ENCODE results near the gene MYH10.
A peak's percentile ranks its signal among the peaks of the same experiment; 100 is the strongest.

The MYH10 gene

DNA sequence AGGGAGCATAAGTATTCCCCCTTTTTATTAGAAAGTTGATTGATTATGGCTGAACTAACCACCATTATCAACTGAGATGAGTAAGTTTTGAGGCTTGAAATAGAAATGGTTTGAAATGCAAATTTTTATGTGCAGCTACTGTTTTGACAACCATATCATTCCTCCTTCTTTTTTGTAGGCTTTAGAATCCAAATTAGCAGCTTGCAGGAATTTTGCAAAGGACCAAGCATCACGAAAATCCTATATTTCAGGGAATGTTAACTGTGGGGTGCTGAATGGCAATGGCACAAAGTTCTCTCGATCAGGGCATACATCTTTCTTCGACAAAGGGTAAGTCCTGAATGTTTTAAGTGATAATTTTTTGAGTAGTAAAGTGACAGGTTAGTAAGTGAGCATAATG, 170.7 kb downstream of the MYH10 start:
- WGBS (ENCODE audit: insufficient coverage): 100% methylated on average over 3 of the region's 3 CpGs
- Histone ChIP-seq H3K4me1 (ENCODE audit: control extremely low read depth in 1 of 4, control insufficient read depth in 4 of 4, insufficient read depth in 4 of 4, low read length in 3 of 4) (no peaks in the 10 kb centered on the region), H3K27me3 (replicated peaks in 2 of 5; ENCODE audit: control insufficient read depth in 4 of 5, insufficient read depth in 5 of 5, low read length in 4 of 5) (no peaks in the 10 kb centered on the region), H3K27ac (ENCODE audit: insufficient read depth in 1 of 2, low read depth in 1 of 2, low read length in 2 of 2, poor library complexity in 1 of 2, severe bottlenecking in 2 of 2) (no peak overlapping the region), H3K4me3 (ENCODE audit: control insufficient read depth in 1 of 7, extremely low read depth in 1 of 7, insufficient read depth in 4 of 7, low read depth in 2 of 7, low read length in 6 of 7) (no peak overlapping the region), H3K36me3 (ENCODE audit: control insufficient read depth in 4 of 4, insufficient read depth in 4 of 4, low read length in 3 of 4) (peaks cover 32 to 96% (median 60%) of the 10 kb centered on the region in 4 experiments), H3K9me3 (ENCODE audit: control extremely low read depth in 1 of 5, control insufficient read depth in 4 of 5, insufficient read depth in 2 of 5, low read depth in 1 of 5, low read length in 4 of 5) (no peaks in the 10 kb centered on the region)
- CTCF ChIA-PET: no interaction called here
- POLR2A ChIA-PET: no interaction called here
- no peak for DNase-seq

DNA sequence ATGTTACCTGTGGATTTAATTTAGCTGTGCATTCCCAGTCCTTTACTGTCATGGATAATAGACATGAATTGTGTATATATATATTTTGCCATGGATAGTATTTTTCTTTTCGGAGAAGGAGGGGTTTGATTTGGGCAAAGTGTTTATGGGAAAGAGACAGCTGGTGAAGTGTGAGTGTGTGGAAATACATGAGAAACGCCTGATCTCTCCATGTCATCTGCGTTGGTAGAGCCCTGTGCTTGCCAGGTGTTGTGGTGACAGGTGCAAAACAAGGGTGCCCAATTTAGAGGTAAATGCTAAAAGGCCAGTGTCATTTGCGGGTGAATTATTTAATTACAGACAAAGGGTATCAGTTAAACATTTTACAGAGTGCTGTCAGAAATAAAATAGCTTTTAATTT, 171.4 kb downstream of the MYH10 start:
- Histone ChIP-seq H3K4me3 (ENCODE audit: control insufficient read depth in 1 of 7, extremely low read depth in 1 of 7, insufficient read depth in 4 of 7, low read depth in 2 of 7, low read length in 6 of 7) (no peak overlapping the region), H3K27ac (ENCODE audit: insufficient read depth in 1 of 2, low read depth in 1 of 2, low read length in 2 of 2, poor library complexity in 1 of 2, severe bottlenecking in 2 of 2) (no peak overlapping the region), H3K4me1 (ENCODE audit: control extremely low read depth in 1 of 4, control insufficient read depth in 4 of 4, insufficient read depth in 4 of 4, low read length in 3 of 4) (no peaks in the 10 kb centered on the region), H3K9me3 (ENCODE audit: control extremely low read depth in 1 of 5, control insufficient read depth in 4 of 5, insufficient read depth in 2 of 5, low read depth in 1 of 5, low read length in 4 of 5) (no peaks in the 10 kb centered on the region), H3K27me3 (replicated peaks in 2 of 5; ENCODE audit: control insufficient read depth in 4 of 5, insufficient read depth in 5 of 5, low read length in 4 of 5) (no peaks in the 10 kb centered on the region), H3K36me3 (ENCODE audit: control insufficient read depth in 4 of 4, insufficient read depth in 4 of 4, low read length in 3 of 4) (peaks cover 30 to 94% (median 60%) of the 10 kb centered on the region in 4 experiments)
- no peak for DNase-seq
- 100% methylated on average over 2 of the region's 4 CpGs for WGBS (ENCODE audit: insufficient coverage)
- ChIA-PET POLR2A (interaction anchor here (0.5 kb wide), 1 partner anchor 164 kb away, joined by 3 read pairs; the partner anchor contains the start of gene SLC25A35), CTCF (interaction anchor here (0.6 to 2.2 kb wide), 2 partner anchors 9 to 13 kb away, joined by 3 to 7 read pairs; no protein-coding TSS in a partner anchor)

DNA sequence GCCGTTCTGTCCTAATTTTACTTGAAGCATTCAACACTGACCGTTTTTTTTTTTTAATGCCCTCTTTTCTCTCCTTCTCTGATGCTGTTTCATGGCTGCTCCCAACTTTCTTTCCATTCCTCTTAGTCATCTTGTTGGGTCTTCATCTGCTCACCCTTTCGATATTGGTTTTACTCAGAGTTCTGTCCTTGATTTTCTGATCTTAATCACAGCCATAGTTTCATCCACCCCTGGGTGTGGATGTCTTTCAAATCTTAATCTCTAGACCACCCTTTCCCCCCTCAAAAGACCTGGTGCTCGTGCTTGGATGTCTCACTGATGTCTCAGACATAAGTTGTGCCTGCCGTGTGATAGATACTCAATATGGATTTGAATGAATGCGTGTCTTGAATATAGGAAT, 172.4 kb downstream of the MYH10 start:
- H3K27me3 ChIP-seq (replicated peaks in 2 of 5; ENCODE audit: control insufficient read depth in 4 of 5, insufficient read depth in 5 of 5, low read length in 4 of 5): no peaks in the 10 kb centered on the region
- ChIA-PET CTCF (interaction anchor here (2.2 kb wide), 1 partner anchor 12 kb away, joined by 7 read pairs; no protein-coding TSS in a partner anchor), POLR2A (no interaction called here)
- no peak overlapping the region for H3K27ac ChIP-seq (ENCODE audit: insufficient read depth in 1 of 2, low read depth in 1 of 2, low read length in 2 of 2, poor library complexity in 1 of 2, severe bottlenecking in 2 of 2)
- H3K9me3 ChIP-seq (ENCODE audit: control extremely low read depth in 1 of 5, control insufficient read depth in 4 of 5, insufficient read depth in 2 of 5, low read depth in 1 of 5, low read length in 4 of 5): no peaks in the 10 kb centered on the region
- H3K36me3 ChIP-seq (ENCODE audit: control insufficient read depth in 4 of 4, insufficient read depth in 4 of 4, low read length in 3 of 4): peaks cover 28 to 90% (median 57%) of the 10 kb centered on the region in 4 experiments
- 95% methylated on average over 5 of the region's 6 CpGs for WGBS (ENCODE audit: insufficient coverage)
- no peak for DNase-seq
- no peak overlapping the region for H3K4me3 ChIP-seq (ENCODE audit: control insufficient read depth in 1 of 7, extremely low read depth in 1 of 7, insufficient read depth in 4 of 7, low read depth in 2 of 7, low read length in 6 of 7)
- no peaks in the 10 kb centered on the region for H3K4me1 ChIP-seq (ENCODE audit: control extremely low read depth in 1 of 4, control insufficient read depth in 4 of 4, insufficient read depth in 4 of 4, low read length in 3 of 4)

DNA sequence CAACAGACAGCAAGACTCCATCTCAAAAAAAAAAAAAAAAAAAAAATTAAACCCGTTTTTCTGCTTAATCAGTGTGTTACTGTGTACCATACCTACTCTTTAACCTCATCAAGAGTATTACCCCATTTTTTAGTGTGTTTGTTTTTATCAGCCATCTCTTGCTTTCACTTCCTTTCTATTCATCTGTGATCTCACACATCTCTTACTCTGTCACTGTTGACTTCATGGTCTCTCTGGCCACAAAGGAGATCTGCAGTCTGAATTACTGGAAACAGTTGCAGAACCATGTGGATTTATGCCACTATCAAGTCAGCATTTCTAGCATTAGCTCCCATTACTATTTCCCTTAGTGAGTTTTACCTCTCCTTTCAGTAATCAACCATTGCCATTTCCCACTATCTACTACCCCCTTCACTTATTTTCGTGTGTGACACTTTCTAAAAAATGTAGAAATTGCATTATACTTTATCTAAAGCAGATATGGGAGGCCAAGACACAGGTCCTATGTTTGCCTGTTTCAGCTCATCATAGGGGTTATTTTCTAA, 174.8 kb downstream of the MYH10 start:
- peaks cover 35 to 86% (median 55%) of the 10 kb centered on the region in 4 experiments for H3K36me3 ChIP-seq (ENCODE audit: control insufficient read depth in 4 of 4, insufficient read depth in 4 of 4, low read length in 3 of 4)
- CTCF ChIA-PET: no interaction called here
- H3K4me1 ChIP-seq (ENCODE audit: control extremely low read depth in 1 of 4, control insufficient read depth in 4 of 4, insufficient read depth in 4 of 4, low read length in 3 of 4): no peaks in the 10 kb centered on the region
- POLR2A ChIA-PET: no interaction called here
- no peak overlapping the region for H3K27ac ChIP-seq (ENCODE audit: insufficient read depth in 1 of 2, low read depth in 1 of 2, low read length in 2 of 2, poor library complexity in 1 of 2, severe bottlenecking in 2 of 2)
- WGBS (ENCODE audit: insufficient coverage): no CpG with 5 or more reads among the region's 2 CpGs
- no peaks in the 10 kb centered on the region for H3K9me3 ChIP-seq (ENCODE audit: control extremely low read depth in 1 of 5, control insufficient read depth in 4 of 5, insufficient read depth in 2 of 5, low read depth in 1 of 5, low read length in 4 of 5)
- peak in 1 of 3 donors; percentile 17 for DNase-seq
- no peak overlapping the region for H3K4me3 ChIP-seq (ENCODE audit: control insufficient read depth in 1 of 7, extremely low read depth in 1 of 7, insufficient read depth in 4 of 7, low read depth in 2 of 7, low read length in 6 of 7)
- no peaks in the 10 kb centered on the region for H3K27me3 ChIP-seq (replicated peaks in 2 of 5; ENCODE audit: control insufficient read depth in 4 of 5, insufficient read depth in 5 of 5, low read length in 4 of 5)

DNA sequence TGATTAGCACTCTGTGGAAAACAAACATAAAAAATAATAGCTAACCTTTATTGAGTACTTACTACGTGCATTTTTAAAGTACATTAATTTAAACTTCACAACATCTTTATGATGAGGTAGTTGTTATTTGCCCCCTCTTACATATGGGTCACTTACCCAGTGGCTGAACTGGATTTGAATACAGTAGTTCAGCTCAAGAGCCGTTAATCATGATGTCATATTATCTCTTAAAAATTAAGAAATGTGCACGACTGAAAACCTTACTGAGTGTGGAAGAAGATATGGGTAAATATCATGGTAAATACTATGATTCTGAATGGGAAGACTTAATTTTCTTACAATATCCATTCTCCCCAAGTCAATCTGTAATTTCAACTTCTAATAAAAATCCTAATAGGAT, 177.2 kb downstream of the MYH10 start:
- Histone ChIP-seq H3K4me3 (ENCODE audit: control insufficient read depth in 1 of 7, extremely low read depth in 1 of 7, insufficient read depth in 4 of 7, low read depth in 2 of 7, low read length in 6 of 7) (no peak overlapping the region), H3K4me1 (ENCODE audit: control extremely low read depth in 1 of 4, control insufficient read depth in 4 of 4, insufficient read depth in 4 of 4, low read length in 3 of 4) (no peaks in the 10 kb centered on the region), H3K27ac (ENCODE audit: insufficient read depth in 1 of 2, low read depth in 1 of 2, low read length in 2 of 2, poor library complexity in 1 of 2, severe bottlenecking in 2 of 2) (no peak overlapping the region), H3K27me3 (replicated peaks in 2 of 5; ENCODE audit: control insufficient read depth in 4 of 5, insufficient read depth in 5 of 5, low read length in 4 of 5) (no peaks in the 10 kb centered on the region), H3K9me3 (ENCODE audit: control extremely low read depth in 1 of 5, control insufficient read depth in 4 of 5, insufficient read depth in 2 of 5, low read depth in 1 of 5, low read length in 4 of 5) (no peaks in the 10 kb centered on the region), H3K36me3 (ENCODE audit: control insufficient read depth in 4 of 4, insufficient read depth in 4 of 4, low read length in 3 of 4) (peaks cover 33 to 79% (median 52%) of the 10 kb centered on the region in 4 experiments)
- CTCF ChIA-PET: no interaction called here
- WGBS (ENCODE audit: insufficient coverage): no CpG with 5 or more reads among the region's 3 CpGs
- POLR2A ChIA-PET: no interaction called here
- no peak for DNase-seq

DNA sequence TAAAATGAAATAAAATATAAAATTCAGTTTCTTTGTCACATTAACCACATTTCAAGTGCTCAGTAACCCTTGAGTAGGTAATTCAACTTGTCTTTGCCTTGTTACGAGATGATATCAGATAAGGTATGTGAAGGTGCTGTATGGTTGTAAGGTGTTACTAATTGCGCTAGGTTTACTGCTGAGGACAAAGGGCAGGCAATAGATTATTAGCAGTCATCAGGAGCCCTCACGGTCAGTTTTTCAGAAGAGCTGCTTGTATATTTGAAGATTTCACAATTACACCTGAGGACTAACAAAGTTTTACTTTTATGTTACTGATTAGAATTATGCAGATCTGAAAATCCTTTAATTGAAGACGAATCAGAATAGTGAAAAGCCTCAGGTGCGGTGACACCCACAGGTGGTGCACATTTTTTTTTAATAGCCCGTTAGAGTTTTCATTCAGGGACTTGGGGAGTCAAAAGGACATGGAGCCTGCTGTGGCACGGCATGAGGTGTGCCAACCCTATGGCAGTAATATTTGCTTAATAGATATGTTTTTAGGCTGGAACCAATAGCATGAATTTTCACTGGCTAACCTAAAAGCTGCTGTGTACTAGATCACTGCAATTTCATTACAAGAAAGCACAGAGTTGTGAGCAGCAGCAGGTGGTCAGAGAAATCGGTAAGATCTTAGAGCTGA, 178.5 kb downstream of the MYH10 start:
- no peaks in the 10 kb centered on the region for H3K9me3 ChIP-seq (ENCODE audit: control extremely low read depth in 1 of 5, control insufficient read depth in 4 of 5, insufficient read depth in 2 of 5, low read depth in 1 of 5, low read length in 4 of 5)
- H3K4me1 ChIP-seq (ENCODE audit: control extremely low read depth in 1 of 4, control insufficient read depth in 4 of 4, insufficient read depth in 4 of 4, low read length in 3 of 4): no peaks in the 10 kb centered on the region
- no peak for DNase-seq
- CTCF ChIA-PET: interaction anchor here (1.2 to 1.4 kb wide), 2 partner anchors 15 to 20 kb away, joined by 3 to 4 read pairs; no protein-coding TSS in a partner anchor
- no peak overlapping the region for H3K27ac ChIP-seq (ENCODE audit: insufficient read depth in 1 of 2, low read depth in 1 of 2, low read length in 2 of 2, poor library complexity in 1 of 2, severe bottlenecking in 2 of 2)
- H3K27me3 ChIP-seq (replicated peaks in 2 of 5; ENCODE audit: control insufficient read depth in 4 of 5, insufficient read depth in 5 of 5, low read length in 4 of 5): no peaks in the 10 kb centered on the region
- POLR2A ChIA-PET: no interaction called here
- H3K36me3 ChIP-seq (ENCODE audit: control insufficient read depth in 4 of 4, insufficient read depth in 4 of 4, low read length in 3 of 4): peaks cover 24 to 75% (median 50%) of the 10 kb centered on the region in 4 experiments
- no peak overlapping the region for H3K4me3 ChIP-seq (ENCODE audit: control insufficient read depth in 1 of 7, extremely low read depth in 1 of 7, insufficient read depth in 4 of 7, low read depth in 2 of 7, low read length in 6 of 7)
- 100% methylated on average over 5 of the region's 8 CpGs for WGBS (ENCODE audit: insufficient coverage)

DNA sequence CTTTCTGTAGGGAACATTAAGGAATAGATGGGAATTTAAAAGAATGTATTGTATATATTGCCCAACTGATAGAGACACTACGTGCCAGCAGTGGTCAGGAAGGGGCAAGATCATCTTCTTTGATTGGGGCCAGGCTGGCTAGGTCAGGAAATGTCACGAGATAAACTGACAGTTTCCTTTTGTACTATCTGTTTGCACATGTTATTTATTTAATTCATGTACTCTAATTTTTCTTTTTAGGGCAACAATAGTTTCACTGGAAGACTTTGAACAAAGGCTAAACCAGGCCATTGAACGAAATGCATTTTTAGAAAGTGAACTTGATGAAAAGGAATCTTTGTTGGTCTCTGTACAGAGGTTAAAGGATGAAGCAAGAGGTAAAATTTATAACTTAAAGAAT, 182.2 kb downstream of the MYH10 start:
- DNase-seq: peak in 1 of 3 donors; percentile 7
- Histone ChIP-seq H3K36me3 (ENCODE audit: control insufficient read depth in 4 of 4, insufficient read depth in 4 of 4, low read length in 3 of 4) (peaks cover 31 to 77% (median 56%) of the 10 kb centered on the region in 4 experiments), H3K27ac (ENCODE audit: insufficient read depth in 1 of 2, low read depth in 1 of 2, low read length in 2 of 2, poor library complexity in 1 of 2, severe bottlenecking in 2 of 2) (peak overlapping the region in 1 of 2 experiments; percentile 53), H3K9me3 (ENCODE audit: control extremely low read depth in 1 of 5, control insufficient read depth in 4 of 5, insufficient read depth in 2 of 5, low read depth in 1 of 5, low read length in 4 of 5) (no peaks in the 10 kb centered on the region), H3K4me3 (ENCODE audit: control insufficient read depth in 1 of 7, extremely low read depth in 1 of 7, insufficient read depth in 4 of 7, low read depth in 2 of 7, low read length in 6 of 7) (no peak overlapping the region), H3K27me3 (replicated peaks in 2 of 5; ENCODE audit: control insufficient read depth in 4 of 5, insufficient read depth in 5 of 5, low read length in 4 of 5) (no peaks in the 10 kb centered on the region), H3K4me1 (ENCODE audit: control extremely low read depth in 1 of 4, control insufficient read depth in 4 of 4, insufficient read depth in 4 of 4, low read length in 3 of 4) (no peaks in the 10 kb centered on the region)
- ChIA-PET CTCF (interaction anchor here (1.5 to 1.8 kb wide), 2 partner anchors 10 to 39 kb away, joined by 7 to 8 read pairs; no protein-coding TSS in a partner anchor), POLR2A (no interaction called here)
- WGBS (ENCODE audit: insufficient coverage): 100% methylated on average over 1 of the region's 3 CpGs

Measured in common myeloid progenitor, CD34-positive (primary cell).